Activated CD4-positive, CD25-positive, alpha-beta regulatory T cell (primary cell): ENCODE results near the gene SAMD3.
"Not testable (repeated sequence)": the region's sequence is repeated elsewhere in the genome, so short reads cannot be mapped to it uniquely, and the experiment has no call there.

Source experiments
- DNase-seq, 4 experiments: peaks; one replicate each; lab custom pipeline; 2025; lab: John Stamatoyannopoulos, UW

The SAMD3 gene, protein sequence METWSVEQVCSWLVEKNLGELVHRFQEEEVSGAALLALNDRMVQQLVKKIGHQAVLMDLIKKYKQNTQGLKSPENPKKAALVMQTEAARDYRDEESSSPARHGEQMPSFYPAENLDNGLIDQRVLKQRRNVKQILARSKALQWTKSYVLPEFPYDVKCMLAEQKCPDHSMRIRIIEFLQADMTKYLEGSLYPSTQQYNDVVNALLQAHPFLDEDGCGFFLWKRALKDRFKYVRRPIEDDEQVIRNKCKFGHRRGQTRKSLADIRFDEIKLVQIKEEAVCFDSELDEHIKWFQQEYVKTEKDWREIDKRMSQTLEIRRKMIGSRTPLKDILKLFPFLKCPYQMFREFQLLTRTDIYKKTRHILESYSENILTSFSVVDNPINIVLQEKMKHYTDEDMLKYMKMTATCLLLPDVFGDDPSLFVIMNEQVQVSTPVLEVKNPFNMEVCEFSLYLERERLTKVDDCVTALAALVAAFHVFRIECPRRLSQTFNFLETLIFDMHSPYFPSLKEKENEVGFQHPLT

DNA sequence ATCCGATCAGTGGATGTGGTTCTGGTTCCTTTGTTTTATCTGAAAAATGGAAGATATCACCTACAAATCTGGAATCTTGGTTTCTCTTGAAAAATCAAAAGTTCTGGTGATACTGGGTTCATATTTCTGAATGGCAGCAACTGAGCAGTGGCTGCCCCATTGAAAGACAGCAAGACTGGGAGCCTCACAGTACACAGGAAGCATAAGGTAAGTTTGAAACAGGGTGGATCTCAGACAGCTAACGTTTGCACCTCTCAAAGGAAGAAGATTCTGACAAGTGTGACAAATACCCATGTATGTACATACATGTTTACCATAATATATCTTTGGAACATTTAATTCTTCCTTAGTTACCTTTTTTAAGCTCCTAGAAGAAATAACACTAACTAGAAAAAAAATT is at the start of gene SAMD3:
Gene SAMD3 (minus strand): TSS at position 177 of the 400 bp plus-strand sequence. CDS start 7,678 bp downstream, outside the sequence.
- no peak for DNase-seq

DNA sequence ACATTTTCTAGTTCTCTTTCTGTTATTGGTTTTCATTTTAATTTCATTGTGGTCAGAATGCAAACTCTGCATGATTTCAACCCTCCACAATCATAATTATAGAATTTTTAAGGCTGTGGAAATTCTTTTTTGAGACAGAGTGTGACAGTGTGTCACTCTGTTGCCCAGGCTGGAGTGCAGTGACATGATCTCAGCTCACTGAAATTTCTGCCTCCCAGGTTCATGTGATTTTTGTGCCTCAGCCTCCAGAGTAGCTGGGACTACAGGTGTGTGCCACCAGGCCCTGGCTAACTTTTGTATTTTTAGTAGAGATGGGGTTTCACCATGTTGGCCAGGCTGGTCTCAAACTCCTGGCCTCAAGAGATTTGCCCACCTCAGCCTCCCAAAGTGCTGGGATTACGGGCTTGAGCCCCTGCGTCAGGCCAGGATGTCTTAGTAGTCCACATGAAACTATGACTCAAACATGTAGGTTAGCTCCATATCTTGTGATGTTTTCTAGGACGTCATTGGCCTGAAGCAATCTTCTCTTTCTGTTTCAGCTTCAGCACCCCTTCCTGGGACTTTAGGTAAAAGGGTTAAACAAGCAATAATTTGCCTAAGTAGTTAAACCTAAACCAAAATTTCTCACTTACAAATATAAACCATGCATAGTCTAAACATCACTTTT is 47.4 kb upstream of the SAMD3 start:
- no peak for DNase-seq

DNA sequence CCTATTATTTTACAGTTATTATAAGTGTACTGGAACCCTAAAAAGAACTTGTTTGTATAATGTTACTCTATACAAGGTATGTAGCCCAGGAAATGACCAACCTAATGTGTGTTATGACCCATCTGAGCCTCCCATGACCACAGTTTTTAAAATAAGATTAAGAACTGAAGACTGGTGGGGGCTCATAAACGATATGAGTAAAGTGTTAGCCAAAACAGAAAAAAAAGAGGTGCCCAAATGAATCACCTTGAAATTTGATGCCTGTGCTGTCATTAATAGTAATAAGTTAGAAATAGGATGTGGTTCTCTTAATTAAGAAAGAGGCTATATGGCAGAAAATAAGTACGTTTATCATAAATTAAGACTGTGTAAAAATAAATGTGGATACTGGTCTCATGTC is 42.8 kb upstream of the SAMD3 start:
- DNase-seq = not testable (repeated sequence)

DNA sequence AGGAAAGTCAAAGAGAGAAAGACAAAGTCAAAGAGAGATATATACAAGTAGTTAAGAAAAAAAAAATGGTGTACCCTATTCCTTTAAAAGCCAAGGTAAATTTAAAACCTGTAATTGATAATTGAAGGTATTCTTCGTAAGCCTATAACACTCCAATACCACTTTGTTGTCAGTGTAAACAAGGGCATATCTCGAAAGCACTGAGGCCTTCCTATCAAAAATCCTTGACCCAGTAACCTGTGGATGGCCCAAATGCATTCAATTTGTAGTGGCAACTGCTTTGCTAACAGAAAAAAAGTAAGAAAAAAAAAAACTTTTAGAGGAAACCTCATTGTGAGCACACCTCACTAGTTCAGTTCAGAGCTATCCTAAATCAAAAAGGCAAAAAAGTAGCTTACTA is 39.3 kb upstream of the SAMD3 start:
- DNase-seq = no peak

DNA sequence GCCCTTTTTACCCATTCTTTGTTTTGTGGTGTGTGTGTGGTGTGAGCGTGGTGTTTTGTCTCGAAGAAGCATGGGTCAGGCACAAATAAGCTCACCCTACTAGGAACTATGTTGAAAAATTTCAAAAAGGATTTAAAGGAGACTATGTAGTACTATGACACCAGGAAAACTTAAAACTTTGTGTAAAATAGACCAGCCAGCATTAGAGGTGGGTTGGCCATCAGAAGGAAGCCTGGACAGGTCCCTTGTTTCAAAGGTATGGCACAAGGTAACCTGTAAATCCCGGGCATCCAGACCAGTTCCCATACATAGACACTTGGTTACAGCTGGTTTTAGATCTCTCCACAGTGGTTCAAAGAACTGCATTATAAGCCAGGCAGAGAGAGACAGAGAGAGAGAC is 38.8 kb upstream of the SAMD3 start:
- not testable (repeated sequence) for DNase-seq

DNA sequence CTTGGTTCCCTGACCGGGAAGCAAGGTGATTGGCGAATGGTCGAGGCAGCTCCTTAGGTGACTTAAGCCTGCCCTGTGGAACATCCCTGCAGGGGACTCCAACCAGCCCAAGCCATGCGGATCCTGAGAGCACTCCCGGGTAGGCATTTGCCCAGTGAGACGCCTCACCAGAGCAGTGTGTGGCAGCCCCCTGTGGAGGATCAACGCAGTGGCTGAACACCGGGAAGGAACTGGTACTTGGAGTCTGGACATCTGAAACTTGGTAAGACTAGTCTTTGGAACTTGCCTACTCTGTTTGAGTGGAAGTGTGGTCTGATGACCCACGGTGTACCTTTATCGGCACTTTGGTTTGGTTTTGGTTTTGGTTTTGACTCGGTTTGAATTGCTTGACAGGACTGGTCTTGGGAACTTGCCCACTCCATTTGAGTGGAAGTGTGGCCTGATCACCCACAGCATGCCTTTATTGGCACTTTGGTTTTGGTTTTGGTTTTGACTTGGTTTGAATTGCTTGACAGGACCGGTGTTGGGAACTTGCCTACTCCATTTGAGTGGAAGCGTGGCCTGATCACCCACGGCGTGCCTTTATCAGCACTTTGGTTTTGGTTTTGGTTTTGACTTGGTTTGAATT is 38.0 kb upstream of the SAMD3 start:
- not testable (repeated sequence) for DNase-seq

DNA sequence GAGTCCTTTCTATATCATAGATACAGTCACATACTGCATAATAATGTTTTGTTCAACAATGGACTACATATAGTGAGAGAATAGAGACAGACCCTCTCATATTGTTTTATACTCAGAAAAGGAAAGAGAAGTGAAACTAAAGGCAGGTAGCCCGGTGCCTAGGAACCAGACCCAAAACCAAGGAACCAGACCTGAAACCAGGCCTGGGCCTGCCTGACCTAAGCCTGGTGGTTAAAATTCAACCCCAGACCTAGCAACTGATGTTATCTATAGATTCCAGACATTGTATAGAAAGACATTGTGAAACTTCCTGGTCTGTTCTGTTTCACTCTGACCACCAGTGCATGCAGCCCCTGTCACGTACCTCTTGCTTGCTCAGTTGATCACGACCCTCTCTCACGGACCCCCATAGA is 37.3 kb upstream of the SAMD3 start:
- DNase-seq = not testable (repeated sequence)

DNA sequence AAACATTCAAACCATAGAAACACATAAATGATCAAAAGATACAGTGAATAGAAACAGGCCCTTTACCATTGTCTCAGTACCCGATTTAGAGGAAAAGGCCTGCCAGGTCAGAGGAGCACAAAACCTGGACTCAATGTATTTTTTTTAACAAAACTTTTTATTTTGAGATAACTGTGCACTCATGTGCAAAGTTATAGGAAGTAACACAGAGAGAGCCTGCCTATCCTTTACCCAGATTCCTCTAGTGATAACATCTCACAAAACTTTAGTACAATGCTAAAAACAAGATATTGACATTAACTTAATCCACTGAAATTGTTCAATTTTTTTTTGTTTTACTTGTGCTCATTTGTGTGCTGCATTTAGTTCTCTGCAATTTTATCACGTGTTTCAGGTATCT is 36.8 kb upstream of the SAMD3 start:
- DNase-seq = no peak

DNA sequence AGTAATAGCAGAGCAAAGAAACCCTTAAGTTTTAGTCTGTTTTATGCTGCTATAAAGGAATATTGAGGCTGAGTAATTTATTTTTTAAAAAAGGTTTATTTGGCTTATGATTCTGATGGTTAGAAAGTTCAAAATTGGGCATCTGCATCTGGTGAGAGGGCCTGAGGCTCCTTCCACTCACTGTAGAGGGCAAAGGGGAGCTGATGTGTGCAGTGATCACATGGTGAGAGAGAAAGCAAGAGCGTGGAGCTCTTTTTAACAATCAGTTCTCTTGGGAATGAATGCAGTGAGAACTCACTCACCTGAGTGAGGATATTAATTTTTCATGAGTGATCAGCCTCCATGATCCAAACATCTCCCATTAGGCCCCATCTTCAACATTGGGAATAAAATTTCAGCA is 36.4 kb upstream of the SAMD3 start:
- DNase-seq = no peak

DNA sequence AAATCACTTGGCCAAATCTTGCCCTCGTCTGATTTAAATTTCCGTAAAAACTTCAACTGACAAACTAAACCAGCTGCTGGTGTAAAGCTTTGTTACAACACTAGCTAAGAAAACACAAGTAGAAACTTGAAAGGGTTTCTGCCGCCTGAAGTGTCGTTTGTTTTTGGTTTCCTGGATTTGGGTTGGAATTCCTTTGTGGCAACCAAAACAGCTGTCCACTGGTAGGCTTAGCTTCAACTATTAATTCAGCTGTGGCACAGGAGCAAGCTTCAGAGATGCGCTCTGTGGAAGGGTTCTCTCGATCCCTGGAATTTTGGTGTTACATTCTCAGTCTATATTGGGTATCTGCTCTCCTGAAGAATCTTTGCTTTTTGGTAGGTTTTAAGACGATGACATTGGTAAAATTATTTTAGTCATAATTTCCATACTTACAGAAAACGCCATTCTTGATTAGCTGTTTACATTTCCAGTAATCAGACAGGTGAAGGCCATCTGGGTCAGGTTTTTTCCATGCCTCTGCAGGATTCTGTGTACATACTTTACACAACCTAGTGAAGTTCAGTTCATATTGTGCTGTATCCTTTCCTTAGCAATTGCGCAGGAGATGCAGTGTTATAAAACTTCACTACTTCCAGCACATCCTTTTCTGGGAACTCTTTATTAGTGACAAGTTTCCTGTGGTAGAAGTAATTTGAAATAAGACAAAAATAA is 29.9 kb upstream of the SAMD3 start:
- DNase-seq = no peak

DNA sequence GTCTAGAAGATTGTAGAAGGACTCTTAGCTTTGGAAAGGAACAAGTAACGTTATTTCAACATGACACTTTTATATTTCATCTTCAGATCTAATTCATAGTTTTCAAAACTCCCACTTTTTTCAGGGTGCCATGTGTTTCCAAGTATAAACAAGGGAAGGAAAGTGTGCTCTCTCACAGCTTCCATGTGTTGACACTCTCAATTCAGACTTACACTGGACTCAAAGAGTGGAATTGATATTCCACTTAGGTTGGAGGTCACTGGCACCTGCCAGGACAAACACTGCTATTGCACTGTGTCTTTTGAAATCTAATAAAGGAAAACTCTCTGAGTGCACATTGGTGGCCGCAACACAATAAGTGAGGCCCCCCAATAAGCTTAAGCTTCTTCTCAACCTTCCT is 22.5 kb upstream of the SAMD3 start:
- no peak for DNase-seq

DNA sequence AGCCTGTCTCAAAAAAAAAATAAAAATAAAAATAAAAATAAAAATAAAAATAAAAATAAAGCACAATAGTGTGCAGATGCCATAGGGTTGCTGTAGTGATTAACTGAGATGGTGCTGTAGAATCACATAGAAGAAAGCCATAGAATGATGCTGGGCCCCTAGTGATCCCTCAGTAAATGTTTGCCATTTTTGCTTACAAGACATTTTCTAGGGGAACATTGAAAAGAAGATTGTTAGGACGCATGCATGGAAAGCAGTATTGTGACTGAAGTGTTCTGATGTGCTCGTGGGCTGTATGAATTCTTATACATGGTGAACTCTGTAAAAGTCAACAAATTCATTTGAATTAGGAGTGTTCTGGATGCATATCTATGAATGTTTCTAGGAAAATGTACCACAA is 22.0 kb upstream of the SAMD3 start:
- no peak for DNase-seq

DNA sequence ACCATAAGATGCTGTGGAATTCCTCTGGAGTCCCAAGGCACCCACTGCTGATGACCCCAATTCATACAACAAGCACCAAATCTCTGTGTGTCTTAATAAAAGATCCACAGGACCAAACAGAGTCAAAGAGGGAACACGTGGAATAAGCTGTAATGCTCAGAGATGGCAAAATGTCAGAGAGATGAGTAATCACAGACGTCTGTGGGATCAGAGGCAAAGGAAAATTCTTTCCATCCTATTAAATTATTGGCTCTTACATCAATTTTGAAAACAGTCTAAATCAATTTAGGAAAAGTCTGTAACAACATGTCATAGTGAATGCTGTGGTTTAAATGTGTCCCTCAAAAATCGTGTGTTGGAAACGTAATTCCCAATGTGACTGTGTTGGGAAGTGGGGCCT is 17.5 kb upstream of the SAMD3 start:
- DNase-seq = no peak

DNA sequence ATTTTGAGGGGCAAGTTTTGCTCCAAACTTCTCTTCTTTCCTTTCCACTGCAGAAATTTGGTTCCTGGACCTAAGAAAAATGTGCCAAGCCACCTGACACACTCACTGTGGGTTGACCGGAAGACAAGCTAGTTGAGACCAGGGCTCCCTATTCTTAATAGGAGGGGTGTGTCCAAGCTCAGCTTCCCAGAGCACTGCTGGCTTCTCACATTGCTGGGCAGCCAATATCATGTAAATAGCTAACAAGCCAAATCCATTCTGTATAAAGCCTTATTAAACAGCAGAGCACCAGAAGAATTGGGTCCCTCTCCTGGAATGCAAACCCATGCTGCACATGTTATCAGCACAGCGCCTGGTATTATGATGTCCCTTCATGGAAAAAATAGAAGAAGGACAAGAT is 17.0 kb upstream of the SAMD3 start:
- DNase-seq = no peak

DNA sequence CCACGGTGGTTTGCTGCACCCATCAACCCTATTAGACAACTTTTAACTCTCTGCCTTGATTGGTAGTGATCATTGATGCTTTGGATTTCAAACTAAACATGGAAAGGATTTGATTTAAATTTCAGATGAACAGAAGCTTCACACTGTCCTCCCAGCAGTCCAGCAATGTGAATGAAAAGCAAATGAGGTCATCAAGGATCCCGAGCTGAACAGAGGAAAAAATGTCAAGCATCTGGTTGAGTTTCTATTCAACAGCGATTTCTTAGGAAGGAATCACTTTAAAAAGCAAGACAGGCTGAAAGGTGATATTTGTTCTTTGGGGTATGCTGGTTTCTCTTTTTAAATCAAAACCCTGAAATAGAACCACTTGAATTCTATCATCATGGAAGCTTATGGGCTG is 10.6 kb upstream of the SAMD3 start:
- DNase-seq = no peak

DNA sequence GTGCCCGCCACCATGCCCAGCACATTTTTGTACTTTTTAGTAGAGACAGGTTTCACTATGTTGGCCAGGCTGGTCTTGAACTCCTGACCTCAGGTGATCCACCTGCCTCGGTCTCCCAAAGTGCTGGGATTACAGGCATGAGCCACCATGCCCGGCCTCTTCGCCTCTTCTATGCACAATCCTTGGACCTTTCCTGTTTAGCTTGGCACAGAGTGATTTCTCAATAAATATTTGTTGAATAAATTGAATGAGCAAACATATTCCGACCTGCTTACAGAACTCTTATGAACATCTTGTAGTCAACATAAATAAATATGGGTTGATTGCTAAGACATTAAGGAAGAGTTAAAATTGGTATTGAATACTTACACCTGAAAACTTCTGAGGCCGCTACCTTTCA is 7.8 kb upstream of the SAMD3 start:
- not testable (repeated sequence) for DNase-seq

DNA sequence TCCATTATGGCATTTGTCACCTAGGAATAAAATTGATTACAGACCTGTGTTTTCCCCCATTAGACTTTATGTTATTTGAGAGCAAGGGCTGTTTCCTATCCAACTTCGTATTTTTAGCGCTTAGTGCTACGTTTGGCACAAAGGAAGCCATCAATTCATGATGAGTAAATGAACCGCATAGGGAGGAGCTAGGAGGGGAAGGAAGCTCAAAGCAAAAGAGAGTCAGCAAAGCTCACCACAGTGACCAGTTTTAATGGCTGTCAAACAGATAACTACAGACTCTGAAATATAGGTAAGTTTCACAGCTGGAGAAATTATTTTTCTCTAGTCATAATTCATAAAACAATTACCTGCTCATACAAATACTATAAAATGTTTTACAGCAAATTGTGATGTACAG is 6.9 kb upstream of the SAMD3 start:
- DNase-seq = no peak

DNA sequence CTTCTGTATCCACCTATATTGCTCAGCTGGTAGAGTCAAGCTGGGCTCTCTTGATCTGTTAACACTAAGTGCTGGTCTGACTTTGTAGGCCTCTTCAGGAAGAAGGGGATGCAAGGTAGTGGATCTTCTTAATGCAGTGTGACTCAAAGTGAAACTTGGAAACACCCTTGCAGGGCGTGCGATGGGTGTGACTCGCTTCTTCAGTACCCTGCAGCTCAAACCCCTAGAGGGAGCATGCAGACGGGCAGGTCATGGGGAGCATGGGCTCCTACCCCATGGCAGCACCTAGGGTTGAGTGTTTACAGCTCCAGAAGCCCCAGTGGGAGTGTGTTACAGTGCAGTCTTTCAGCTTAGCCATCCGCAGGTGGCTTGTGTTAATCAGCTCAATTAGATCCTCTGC is 757 bp upstream of the SAMD3 start:
- peak; percentile 16 to 33 (median 24) for DNase-seq

DNA sequence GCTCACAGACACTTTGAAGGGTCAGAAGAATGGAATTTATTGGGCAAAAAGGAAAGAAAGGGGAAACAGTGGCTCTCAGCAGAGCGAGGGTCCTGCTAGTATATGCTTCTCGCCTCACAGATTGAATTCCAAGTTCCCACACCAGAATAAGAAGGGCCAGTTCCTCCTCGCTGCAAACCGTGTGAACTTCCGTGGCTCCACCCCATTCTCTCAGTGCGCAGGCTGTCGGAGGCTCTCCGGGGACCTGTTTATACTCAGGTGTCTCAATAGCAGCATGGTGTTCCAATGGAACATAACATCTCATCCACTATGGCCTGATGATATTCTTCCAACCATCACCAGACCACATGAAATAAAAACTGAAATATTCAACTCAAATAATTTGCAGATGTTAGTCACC is 4.6 kb downstream of the SAMD3 start:
- DNase-seq = no peak

DNA sequence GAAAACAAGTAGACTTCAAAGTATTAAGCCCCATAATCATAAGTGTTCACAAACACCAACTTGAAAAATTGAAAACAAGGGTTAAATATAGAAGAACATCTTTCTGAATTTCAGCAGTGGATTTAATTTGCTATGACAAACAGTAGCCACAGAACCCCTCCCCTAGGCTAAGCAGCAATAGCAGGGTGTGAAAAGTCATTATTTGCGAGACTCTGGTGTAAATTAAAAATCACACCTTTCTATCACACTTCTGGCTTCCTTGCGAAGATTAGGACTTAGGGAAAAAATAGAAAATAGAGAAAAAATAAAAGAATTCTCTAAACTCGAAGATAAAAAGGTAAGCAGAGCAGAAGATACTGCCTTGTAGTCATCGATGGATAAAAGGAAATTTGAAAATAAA is 6.1 kb downstream of the SAMD3 start:
- no peak for DNase-seq

DNA sequence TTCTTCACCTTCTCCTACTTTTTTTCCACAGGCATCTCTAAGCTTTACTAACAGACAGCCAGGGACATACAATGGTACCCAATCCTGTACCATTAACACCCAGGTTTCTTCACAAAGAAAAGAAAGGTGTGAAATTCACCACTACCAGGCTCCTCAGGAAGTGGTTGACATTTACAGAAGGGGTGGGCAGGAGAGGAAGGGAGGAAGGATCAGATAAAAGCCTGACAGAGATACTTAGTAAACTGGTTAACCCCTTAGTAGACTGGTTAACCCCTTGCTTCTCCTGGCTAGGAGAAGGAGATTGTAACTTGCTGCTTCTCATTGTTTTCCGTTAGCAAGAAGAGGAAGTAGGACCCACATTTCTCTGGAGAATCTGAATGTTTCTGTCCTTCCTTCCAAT is 7.2 kb downstream of the SAMD3 start:
- no peak for DNase-seq

DNA sequence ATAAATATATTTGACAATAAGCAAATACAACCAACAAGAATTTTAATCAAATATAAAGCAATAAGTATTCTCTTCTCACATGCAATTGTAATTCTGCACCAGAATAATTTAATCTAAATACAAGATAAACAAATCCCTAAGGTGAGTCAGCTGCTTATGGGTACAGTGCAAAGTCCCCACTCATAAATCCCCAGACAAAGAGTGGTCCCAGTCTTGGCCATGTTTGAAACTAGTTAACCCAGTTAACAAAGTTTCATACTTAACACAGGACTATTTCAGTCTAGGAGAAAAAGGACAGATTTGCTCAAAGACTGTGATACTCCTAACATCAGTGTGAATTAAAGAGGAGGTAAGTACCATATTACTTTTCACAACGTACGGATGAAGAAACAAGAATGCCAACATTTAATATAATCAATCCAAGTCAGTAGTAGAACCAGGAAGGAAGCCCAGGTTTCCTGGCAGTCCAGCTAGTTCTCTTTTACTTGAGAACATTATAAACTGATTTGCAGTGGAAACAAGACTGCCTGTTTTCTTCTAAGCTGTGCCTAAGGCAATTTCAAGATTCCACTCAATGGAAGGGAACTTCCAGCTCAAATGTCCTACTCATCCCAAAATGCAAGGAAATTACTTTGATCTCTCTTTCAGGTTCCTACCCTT is 10.4 kb downstream of the SAMD3 start:
- no peak for DNase-seq
